ENCODE measurements around the gene RAB37. TPM values are rescaled to one million over a fixed set of nuclear protein-coding genes. Genes with fewer than 3 reads are reported as not detected.

The RAB37 gene
- total RNA-seq, 1 experiment from 2014 or later: 2.5 TPM

DNA sequence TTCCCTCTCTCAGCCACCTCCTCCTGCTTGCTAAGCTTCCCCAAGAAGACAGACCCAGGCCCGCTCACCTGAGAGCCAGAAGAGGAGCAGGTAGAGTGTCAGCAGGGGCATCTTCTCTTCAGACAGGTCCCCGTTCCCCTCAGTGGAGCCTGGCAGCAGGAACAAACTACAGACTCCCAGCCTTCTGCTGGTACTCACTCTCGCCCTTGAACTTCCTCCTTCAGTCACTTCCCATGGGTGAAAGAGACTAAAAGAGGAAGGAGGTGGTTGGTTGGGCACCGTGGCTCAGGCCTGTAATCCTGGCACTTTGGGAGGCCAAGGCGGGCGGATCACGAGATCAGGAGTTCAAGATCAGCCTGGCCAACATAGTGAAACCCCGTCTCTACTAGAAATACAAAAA, 24.3 kb upstream of the RAB37 start, which contains the start of gene CD300LF:
TSS of gene CD300LF (minus strand) at position 168 of the 400 bp plus-strand sequence. CDS start at position 111, 57 bp downstream.
- Histone ChIP-seq H3K9me3 (ENCODE audit: control insufficient read depth, low read depth, low read length) (no peaks in the 10 kb centered on the region), H2BK20ac (ENCODE audit: low read depth, low read length, poor library complexity, severe bottlenecking) (no peak within 1 kb of the TSS)
- no CpG with 5 or more reads among the region's 8 CpGs for WGBS (ENCODE audit: extremely low coverage, insufficient read length, low lambda C conversion rate)

More for the DNA sequence above, 24.3 kb upstream of the RAB37 start, which contains the start of gene CD300LF:
- H3K56ac ChIP-seq (ENCODE audit: insufficient read length, low read depth, low read length): no peak within 1 kb of the TSS
- H3K18ac ChIP-seq (ENCODE audit: insufficient read length, low read depth, low read length): no peak within 1 kb of the TSS
- no peak within 1 kb of the TSS for H3T11ph ChIP-seq (ENCODE audit: low read length)
- no peak within 1 kb of the TSS for H3K4ac ChIP-seq (ENCODE audit: low read depth, low read length)
- no peak within 1 kb of the TSS for H4K5ac ChIP-seq (ENCODE audit: insufficient read length, low read depth, low read length)
- H4K91ac ChIP-seq (ENCODE audit: insufficient read length, low read depth, low read length): no peak within 1 kb of the TSS
- Mint-ChIP-seq H3K36me3 (ENCODE audit: insufficient read depth in 1 of 3, low read depth in 3 of 3) (no peaks in the 10 kb centered on the region), H3K9me3 (no peaks in the 10 kb centered on the region), H3K27ac (no peak within 1 kb of the TSS), H3K4me3 (no peak within 1 kb of the TSS), H3K4me1 (peaks cover 0 to 5% of the 10 kb centered on the region in 2 experiments; a peak in 1 of 4 replicates), H3K27me3 (ENCODE audit: low read depth) (peaks cover 28% of the 10 kb centered on the region)
- H3K14ac ChIP-seq (ENCODE audit: insufficient read depth, low read length): no peak within 1 kb of the TSS
- no peak within 1 kb of the TSS for H3K4me2 ChIP-seq (ENCODE audit: insufficient read depth, insufficient read length, low read length)
- no peak within 1 kb of the TSS for H3K9ac ChIP-seq (ENCODE audit: extremely low read depth, insufficient read length, low read length)
- no peaks in the 10 kb centered on the region for H4K20me1 ChIP-seq (ENCODE audit: control insufficient read depth, insufficient read depth, insufficient read length)
- TF ChIP-seq CTCF (conservative IDR thresholded peaks at IDR 0.05): no peak
- H4K8ac ChIP-seq (replicated peaks; ENCODE audit: insufficient read length, low read depth, low read length): no peak within 1 kb of the TSS
- no peak within 1 kb of the TSS for H2AK5ac ChIP-seq (ENCODE audit: insufficient read length, low read length)
- no peak within 1 kb of the TSS for H3K23ac ChIP-seq (ENCODE audit: insufficient read length, low read depth, low read length)
- no peak within 1 kb of the TSS for H3K27ac ChIP-seq (ENCODE audit: insufficient read length, low read depth, low read length)
- H2BK120ac ChIP-seq (ENCODE audit: low read depth, low read length, poor library complexity, severe bottlenecking): no peak within 1 kb of the TSS
- no peaks in the 10 kb centered on the region for H3K79me1 ChIP-seq (ENCODE audit: insufficient read depth, low read depth, low read length, poor library complexity, severe bottlenecking)
- H2AFZ ChIP-seq (ENCODE audit: low read length): no peak within 1 kb of the TSS
- no peak for DNase-seq
- no peak within 1 kb of the TSS for H2BK15ac ChIP-seq (ENCODE audit: low read depth, low read length)
- H2BK12ac ChIP-seq (ENCODE audit: insufficient read length, low read depth, low read length): no peak within 1 kb of the TSS
- no peaks in the 10 kb centered on the region for H3K23me2 ChIP-seq (ENCODE audit: insufficient read length, low read depth, low read length, poor library complexity, severe bottlenecking)
- H3K27me3 ChIP-seq (ENCODE audit: insufficient read depth, low read length): no peaks in the 10 kb centered on the region
- no peaks in the 10 kb centered on the region for H3K79me2 ChIP-seq (ENCODE audit: insufficient read depth, low read length)
- H2BK5ac ChIP-seq (ENCODE audit: insufficient read length, low read length): no peak within 1 kb of the TSS
- H3K4me1 ChIP-seq (ENCODE audit: insufficient read depth, low read length): no peaks in the 10 kb centered on the region

Data from H9 (cell line).